Body of pancreas (tissue), 4 donors: ENCODE results near the gene WWOX.

Experiments
- POLR2A ChIP-seq, 3 donors: fragments of 450-650 bp; IDR thresholded peaks; one replicate each; pipeline ENCODE4 v1.6.1; 2016; ENCODE audit warnings: antibody characterized with exemption in 3 of 3, mild to moderate bottlenecking in 2 of 3
- TF ChIP-seq, protein P1 (sequence below), 7 experiments: fragments of 450-650 bp in 4 of 7; fragments of 200-600 bp in 3 of 7; sonication (generic) in 3 of 7; IDR thresholded peaks; one replicate each; pipeline ENCODE4 v1.5.1; 2016 to 2019; ENCODE audit warnings: antibody characterized with exemption in 7 of 7

DNA sequence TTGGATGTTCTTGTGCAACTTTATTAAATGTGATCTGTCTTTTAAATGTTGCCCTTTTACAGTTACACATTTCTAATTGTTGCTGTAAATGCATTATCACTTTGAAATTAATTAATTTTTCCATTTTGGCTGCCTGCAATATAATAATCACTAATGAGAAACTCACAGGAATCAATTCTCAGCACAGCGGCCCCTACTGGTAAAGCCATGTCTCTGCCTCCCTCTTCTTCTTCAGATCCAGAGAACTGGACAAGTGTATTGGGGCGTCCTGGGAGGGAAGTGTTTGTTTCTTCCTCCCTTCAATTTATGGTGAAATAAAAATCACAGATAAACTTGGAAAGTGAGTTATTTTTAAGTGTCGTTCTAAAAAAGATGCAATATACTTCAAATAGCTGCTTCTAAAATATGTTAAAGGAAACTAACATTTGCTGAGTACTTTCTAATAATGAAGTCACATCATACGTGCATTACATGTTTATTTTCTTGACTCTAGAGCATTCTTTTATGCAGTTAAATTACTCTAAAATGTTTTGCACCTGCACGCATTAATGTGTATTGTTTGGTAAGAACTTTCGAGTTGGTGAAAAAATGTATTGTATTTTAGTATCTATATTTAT is 338.0 kb downstream of the WWOX start:
- TF ChIP-seq, protein P1, sequence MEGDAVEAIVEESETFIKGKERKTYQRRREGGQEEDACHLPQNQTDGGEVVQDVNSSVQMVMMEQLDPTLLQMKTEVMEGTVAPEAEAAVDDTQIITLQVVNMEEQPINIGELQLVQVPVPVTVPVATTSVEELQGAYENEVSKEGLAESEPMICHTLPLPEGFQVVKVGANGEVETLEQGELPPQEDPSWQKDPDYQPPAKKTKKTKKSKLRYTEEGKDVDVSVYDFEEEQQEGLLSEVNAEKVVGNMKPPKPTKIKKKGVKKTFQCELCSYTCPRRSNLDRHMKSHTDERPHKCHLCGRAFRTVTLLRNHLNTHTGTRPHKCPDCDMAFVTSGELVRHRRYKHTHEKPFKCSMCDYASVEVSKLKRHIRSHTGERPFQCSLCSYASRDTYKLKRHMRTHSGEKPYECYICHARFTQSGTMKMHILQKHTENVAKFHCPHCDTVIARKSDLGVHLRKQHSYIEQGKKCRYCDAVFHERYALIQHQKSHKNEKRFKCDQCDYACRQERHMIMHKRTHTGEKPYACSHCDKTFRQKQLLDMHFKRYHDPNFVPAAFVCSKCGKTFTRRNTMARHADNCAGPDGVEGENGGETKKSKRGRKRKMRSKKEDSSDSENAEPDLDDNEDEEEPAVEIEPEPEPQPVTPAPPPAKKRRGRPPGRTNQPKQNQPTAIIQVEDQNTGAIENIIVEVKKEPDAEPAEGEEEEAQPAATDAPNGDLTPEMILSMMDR (IDR thresholded peaks at IDR 0.05): peak; percentile 61 to 97 (median 67)
- no peak for TF ChIP-seq POLR2A (IDR thresholded peaks at IDR 0.05)
